HG02970 (cell line): ENCODE results near the gene STOX2.

Source experiments
- ATAC-seq: cut with Tn5 transposase; IDR thresholded peaks from one replicate; pipeline ENCODE4 v1.9.1; 2021; ENCODE audit warnings: mild to moderate bottlenecking, moderate library complexity, moderate number of reproducible peaks; ENCODE audit not compliant: unreplicated experiment, low FRiP score

STOX2 gene

GRCh38 chr4:183985786-183986185 lies 80.7 kb downstream of the STOX2 start:
- ATAC-seq: no peak

DNA sequence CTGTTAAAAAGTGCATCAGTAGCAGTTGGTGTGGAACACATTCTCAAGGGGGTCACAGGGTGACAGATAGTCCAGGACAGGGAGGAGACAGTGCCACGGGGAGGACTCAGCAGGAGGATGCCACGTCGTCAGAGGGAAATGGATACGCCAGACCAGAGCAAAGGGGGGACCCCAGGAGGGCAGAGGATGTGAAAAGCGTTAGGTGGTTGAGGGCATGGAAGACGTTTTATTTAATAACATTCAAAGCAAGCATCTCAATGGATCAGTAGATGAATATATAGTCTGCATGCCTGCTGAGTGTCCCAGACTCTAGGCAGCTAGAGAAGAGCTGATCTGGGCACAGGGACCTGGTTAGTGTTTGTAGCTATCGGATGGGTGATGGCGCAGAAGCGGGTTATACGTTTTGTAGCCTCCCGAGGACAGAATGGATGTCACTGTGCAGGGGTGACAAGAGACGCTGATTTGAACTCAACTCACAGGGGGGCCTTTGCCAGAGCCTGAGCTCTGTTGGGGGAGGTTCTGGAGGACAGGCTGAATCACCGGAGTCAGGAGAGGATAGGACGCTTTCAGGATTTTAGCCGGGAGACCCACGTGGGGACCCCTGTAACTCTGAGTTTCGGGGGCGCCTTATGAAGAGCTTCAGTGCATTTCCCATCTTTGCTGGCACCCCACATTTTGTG lies 81.3 kb downstream of the STOX2 start:
- ATAC-seq: no peak

DNA sequence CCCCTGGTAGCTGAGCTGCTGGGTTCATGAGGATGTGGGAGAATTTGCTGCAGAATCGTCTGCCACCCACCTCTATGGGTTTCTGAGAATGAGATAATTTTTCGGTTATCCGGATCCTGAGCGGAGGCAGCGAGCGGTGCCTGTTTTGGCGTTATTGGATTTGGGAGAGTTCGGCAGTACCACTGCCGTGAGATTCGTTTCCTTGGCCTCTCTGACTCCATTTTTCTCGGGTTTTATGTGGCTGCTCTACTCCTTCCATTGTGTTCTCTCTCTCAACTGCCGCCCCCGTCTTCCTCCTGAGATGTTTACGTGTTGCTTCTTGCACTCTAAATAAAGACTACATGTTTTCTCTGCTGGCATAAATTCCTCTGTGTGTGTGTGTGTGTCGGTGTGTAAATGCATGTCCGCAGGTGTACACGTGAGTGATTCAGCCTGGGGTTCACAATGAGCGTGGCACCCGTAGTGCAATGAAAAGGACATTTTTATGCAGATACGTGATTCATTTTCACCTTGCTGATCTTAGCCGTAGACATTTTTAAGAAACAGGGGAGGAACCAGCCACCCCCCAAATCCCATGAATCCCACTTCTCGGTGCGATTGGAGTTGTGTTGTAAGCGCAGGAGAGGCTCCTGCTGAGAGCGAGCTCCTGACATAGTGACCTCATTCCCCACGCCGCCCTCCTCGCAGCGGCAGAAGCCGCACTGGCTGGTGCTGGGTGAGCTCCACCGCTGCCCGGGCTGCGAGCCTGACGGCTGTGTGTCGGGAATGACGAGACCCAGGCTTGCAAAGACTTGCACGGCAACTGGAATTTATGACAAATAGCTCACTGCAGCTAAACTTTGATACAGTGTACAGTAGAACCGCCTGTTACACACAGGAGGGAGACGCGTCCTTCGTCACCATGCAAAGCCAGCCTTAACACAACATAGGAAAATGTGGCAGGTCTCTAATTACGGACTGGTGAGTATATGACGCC lies 82.2 kb downstream of the STOX2 start:
- ATAC-seq: no peak

GRCh38 chr4:183987987-183988392 lies 82.9 kb downstream of the STOX2 start:
- ATAC-seq: no peak

- no peak for ATAC-seq
These were observed 83.8 kb downstream of the STOX2 start for GRCh38 chr4:183988874-183989273.

- ATAC-seq: no peak
These were observed 84.4 kb downstream of the STOX2 start for GRCh38 chr4:183989461-183989860.

GRCh38 chr4:183989931-183990330 lies 84.8 kb downstream of the STOX2 start:
- no peak for ATAC-seq

- ATAC-seq: no peak
These were observed 88.6 kb downstream of the STOX2 start for GRCh38 chr4:183993676-183994075.

- ATAC-seq: no peak
These were observed 90.5 kb downstream of the STOX2 start for GRCh38 chr4:183995570-183995969.

GRCh38 chr4:183996868-183997267 lies 91.8 kb downstream of the STOX2 start:
- no peak for ATAC-seq

GRCh38 chr4:183999435-183999834 lies 94.3 kb downstream of the STOX2 start:
- ATAC-seq: no peak

- no peak for ATAC-seq
These were observed 95.6 kb downstream of the STOX2 start for GRCh38 chr4:184000457-184001396.

GRCh38 chr4:184003433-184003832 lies 98.3 kb downstream of the STOX2 start:
- no peak for ATAC-seq

- no peak for ATAC-seq
These were observed 102.8 kb downstream of the STOX2 start for GRCh38 chr4:184007891-184008290.

GRCh38 chr4:184010696-184011095 lies 105.6 kb downstream of the STOX2 start:
- no peak for ATAC-seq

GRCh38 chr4:184011826-184012380 lies 106.8 kb downstream of the STOX2 start:
- ATAC-seq: no peak

DNA sequence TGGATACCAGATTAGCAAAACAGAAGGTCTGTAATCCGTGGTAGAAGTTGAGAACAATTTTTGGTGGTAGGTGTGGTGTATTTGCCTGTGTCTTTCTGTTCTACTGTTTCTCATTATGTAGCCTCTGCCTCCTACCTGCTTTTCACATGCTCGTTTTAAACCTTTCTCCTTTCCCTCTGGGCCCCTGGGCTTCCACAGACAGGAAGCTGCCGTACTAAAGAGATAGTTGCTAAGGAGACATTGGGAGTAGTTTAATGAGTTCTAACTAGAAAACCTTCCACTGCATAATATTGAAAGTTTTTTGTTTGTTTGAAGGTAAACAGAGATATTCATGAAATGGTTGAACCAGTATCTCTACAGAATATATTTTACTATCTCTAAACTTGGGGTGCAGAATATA lies 107.8 kb downstream of the STOX2 start:
- no peak for ATAC-seq

DNA sequence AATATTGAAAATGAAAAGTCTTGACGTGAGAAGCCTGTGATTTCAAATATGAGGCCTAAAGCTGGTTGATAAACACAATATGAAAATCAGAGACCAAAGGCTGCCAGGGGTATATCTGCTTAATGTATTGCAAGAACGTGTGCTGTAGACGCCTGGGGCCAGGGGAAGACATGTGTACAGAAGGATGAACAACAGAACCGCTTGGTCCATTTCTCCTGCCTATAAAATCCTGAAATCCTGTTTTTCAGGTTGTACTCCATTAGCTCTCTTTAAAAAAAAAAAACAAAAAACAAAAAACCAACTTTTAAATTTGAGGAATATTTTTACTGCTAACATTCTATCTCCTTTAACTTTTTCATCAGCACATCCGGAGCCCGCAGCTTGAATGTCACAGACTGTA lies 109.2 kb downstream of the STOX2 start:
- no peak for ATAC-seq

- ATAC-seq: no peak
These were observed 111.9 kb downstream of the STOX2 start for GRCh38 chr4:184016759-184017668.
